Heart left ventricle (tissue), 13 donors: ENCODE data around the gene CNNM3.

Experiments
- CTCF ChIP-seq, 12 donors: fragments of 200-600 bp; sonication (generic) in 4 of 12; IDR thresholded peaks; one replicate each; pipeline versions ENCODE4 v1.5.0 to v1.8.0; 2018 to 2022; ENCODE audit warnings: antibody characterized with exemption in 12 of 12, mild to moderate bottlenecking in 5 of 12
- POLR2A ChIP-seq, 2 donors: fragments of 450-650 bp; IDR thresholded peaks; one replicate each; pipeline ENCODE4 v1.6.1; 2017; ENCODE audit warnings: antibody characterized with exemption in 2 of 2, mild to moderate bottlenecking in 2 of 2, moderate library complexity in 2 of 2
- donor health status: ischemic (EF 13 %, LVEDD 7.1; RV severe dilation, severe dysfunction).
- donor health status: DM: no; HTN: yes; CAD: no.
- donor health status: DM: no; HTN: no; CAD: no.
- donor health status: ischemic (EF 25% LVEDD 6.9; RV normal size, moderate dysfunction).
- donor health status: ischemic (EF 25% LVEDD 5.7; RV mildly dilated, moderate dysfunction).
- donor health status: ischemic (EF 35%, LVEDD 5.7; RV mildly dilated, moderate dysfunction).
- donor health status: nonischemic (EF 11% LVEDD 7.7; RV severe dilation, severe dysfunction).
- donor health status: DM: yes; HTN: yes; CAD: no.
- donor health status: PGD.
- donor health status: ischemic (EF 29% LVEDD 5.4; RV normal size, mild dysfunction).
- donor health status: nonischemic (EF 23%, LVEDD 6.1; RV moderate dilation, normal function).

- TF ChIP-seq CTCF (IDR thresholded peaks at IDR 0.05) (no peak), POLR2A (IDR thresholded peaks at IDR 0.05) (no peak)
Measured at GRCh38 chr2:96809216-96809882, 6.7 kb upstream of the CNNM3 start.
